ENCODE measurements around the gene DUSP28. TPM values are rescaled to one million over a fixed set of nuclear protein-coding genes. Genes with fewer than 3 reads are reported as not detected.

Gene DUSP28
- total RNA-seq, 1 experiment from 2014 or later, result 10.7 TPM

GRCh38 chr2:240582781-240583180 is 22.6 kb downstream of the DUSP28 start:
- intact Hi-C loops (cut with micrococcal nuclease; ENCODE audit: unreplicated experiment) (no loop called here), in situ Hi-C loops (cut with HindIII; ENCODE audit: low pct_unique_long_range_greater_than_20kb, low sequenced_read_pairs) (no loop called here)
- DNase-seq (ENCODE audit: low read depth, low spot score) (no peak), ATAC-seq (no peak)
- no peak for TF ChIP-seq REST (IDR thresholded peaks at IDR 0.05; ENCODE audit: insufficient read depth in 1 of 2, low read depth in 2 of 2, low read length in 1 of 2)
- no peak for TF ChIP-seq CTCF (IDR thresholded peaks at IDR 0.05)
- TF ChIP-seq POLR2AphosphoS5 (IDR thresholded peaks at IDR 0.05; ENCODE audit: low read depth, low read length), result peak; percentile 37; the same call in 1 of the 2 replicates
- TF ChIP-seq TCF7L2 (IDR thresholded peaks at IDR 0.05; ENCODE audit: low read depth, low read length), result no peak
- no peak for TF ChIP-seq SIN3A (IDR thresholded peaks at IDR 0.05; ENCODE audit: borderline replicate concordance, insufficient read depth, low read depth, low read length)
- Histone ChIP-seq H3K4me3 (ENCODE audit: low read depth in 2 of 2, low read length in 2 of 2) (no peak overlapping the region), H3K27ac (ENCODE audit: low read length) (no peak overlapping the region), H3K36me3 (ENCODE audit: control insufficient read depth, insufficient read depth, low read length) (peaks cover 5% of the 10 kb centered on the region; the same call in 1 of the 2 replicates), H3K27me3 (ENCODE audit: control insufficient read depth, insufficient read depth, low read length) (no peaks in the 10 kb centered on the region), H3K4me1 (ENCODE audit: control insufficient read depth, insufficient read depth, low read length) (peaks cover 30% of the 10 kb centered on the region), H3K9me3 (ENCODE audit: control insufficient read depth, insufficient read depth, low read depth, low read length) (no peaks in the 10 kb centered on the region; the same call in 1 of the 2 replicates)
- ChIA-PET POLR2A (no interaction called here), CTCF (interaction anchor here (0.6 kb wide), 1 partner anchor 306 kb away, joined by 7 read pairs; no protein-coding TSS in a partner anchor)
- BruUV-seq (replicated peaks), result no TSS peak

GRCh38 chr2:240583774-240584173 is 23.6 kb downstream of the DUSP28 start:
- ATAC-seq (no peak), DNase-seq (ENCODE audit: low read depth, low spot score) (no peak)
- in situ Hi-C loops (cut with HindIII; ENCODE audit: low pct_unique_long_range_greater_than_20kb, low sequenced_read_pairs) (no loop called here), intact Hi-C loops (cut with micrococcal nuclease; ENCODE audit: unreplicated experiment) (no loop called here)
- no TSS peak for BruUV-seq (replicated peaks)
- H3K4me1 ChIP-seq (ENCODE audit: control insufficient read depth, insufficient read depth, low read length), result peaks cover 37% of the 10 kb centered on the region
- H3K27me3 ChIP-seq (ENCODE audit: control insufficient read depth, insufficient read depth, low read length), result no peaks in the 10 kb centered on the region
- CTCF ChIA-PET, result no interaction called here
- no peaks in the 10 kb centered on the region; the same call in 1 of the 2 replicates for H3K9me3 ChIP-seq (ENCODE audit: control insufficient read depth, insufficient read depth, low read depth, low read length)
- no peak for TF ChIP-seq CTCF (IDR thresholded peaks at IDR 0.05)
- no peak for TF ChIP-seq TCF7L2 (IDR thresholded peaks at IDR 0.05; ENCODE audit: low read depth, low read length)
- TF ChIP-seq SIN3A (IDR thresholded peaks at IDR 0.05; ENCODE audit: borderline replicate concordance, insufficient read depth, low read depth, low read length), result no peak
- no peak for TF ChIP-seq REST (IDR thresholded peaks at IDR 0.05; ENCODE audit: insufficient read depth in 1 of 2, low read depth in 2 of 2, low read length in 1 of 2)
- no peak for TF ChIP-seq POLR2AphosphoS5 (IDR thresholded peaks at IDR 0.05; ENCODE audit: low read depth, low read length)
- peaks cover 5% of the 10 kb centered on the region; the same call in 1 of the 2 replicates for H3K36me3 ChIP-seq (ENCODE audit: control insufficient read depth, insufficient read depth, low read length)
- H3K27ac ChIP-seq (ENCODE audit: low read length), result no peak overlapping the region
- POLR2A ChIA-PET, result no interaction called here
- H3K4me3 ChIP-seq (ENCODE audit: low read depth in 2 of 2, low read length in 2 of 2), result no peak overlapping the region

Data from Panc1 (cell line).